Stimulated activated CD8-positive, alpha-beta memory T cell treated with anti-CD3 and anti-CD28 coated beads, Interleukin-15, amount 100 ng/mL, for 24 hours (primary cell): ENCODE data around the gene USP22.

ENCODE experiments used
- DNase-seq: peaks from one replicate; pipeline ENCODE4 v3.0.0-alpha.2; 2020; ENCODE audit warnings: low read depth

The USP22 gene

DNA sequence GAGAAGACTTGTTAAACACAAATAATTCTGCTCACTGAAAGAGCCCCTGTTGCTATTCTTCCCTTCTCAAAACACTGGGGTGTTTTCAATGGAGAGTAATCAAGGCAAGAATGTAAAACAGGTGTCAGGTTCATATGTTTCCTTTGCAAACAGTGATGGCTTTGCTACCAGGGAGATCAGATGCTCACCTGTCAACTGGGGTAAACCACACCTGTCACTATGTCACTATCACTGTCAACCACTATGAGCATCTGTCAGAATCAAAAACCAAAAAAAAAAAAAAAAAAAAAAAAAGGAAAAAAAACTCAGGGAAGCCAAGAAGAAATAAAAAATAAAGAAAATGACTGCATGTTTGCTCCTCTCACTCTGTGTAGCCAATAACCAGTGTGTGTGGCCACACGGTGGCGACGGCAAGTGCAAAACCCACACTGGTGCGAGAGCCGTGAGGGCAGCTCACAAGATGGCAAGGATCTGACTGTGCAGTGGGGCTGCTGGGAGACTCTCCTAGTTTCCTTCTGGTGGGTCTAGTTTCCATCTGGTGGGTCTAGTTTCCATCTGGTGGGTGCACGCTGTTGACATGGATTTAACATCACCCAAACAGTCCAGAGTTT, 22.7 kb downstream of the USP22 start:
- no peak for DNase-seq

DNA sequence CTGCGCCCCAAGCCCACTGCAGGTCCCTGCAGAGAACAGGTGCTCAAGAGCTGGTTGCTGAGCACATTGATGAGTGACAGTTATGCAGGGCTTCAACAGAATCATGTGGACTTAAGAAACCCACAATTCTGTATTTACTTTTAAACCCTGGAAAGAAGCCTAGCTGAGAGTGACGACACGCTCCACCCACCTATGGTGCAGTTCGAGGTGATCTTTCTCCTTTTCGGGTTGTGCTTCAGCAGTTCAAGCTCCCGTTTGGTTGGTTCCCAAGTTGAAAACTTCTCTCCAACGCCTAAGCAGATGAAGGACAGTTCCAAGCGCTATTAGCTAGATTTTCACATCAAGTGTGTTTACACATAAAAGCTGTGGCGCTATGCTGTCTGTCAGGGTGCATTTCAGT, 23.9 kb downstream of the USP22 start:
- DNase-seq: no peak

DNA sequence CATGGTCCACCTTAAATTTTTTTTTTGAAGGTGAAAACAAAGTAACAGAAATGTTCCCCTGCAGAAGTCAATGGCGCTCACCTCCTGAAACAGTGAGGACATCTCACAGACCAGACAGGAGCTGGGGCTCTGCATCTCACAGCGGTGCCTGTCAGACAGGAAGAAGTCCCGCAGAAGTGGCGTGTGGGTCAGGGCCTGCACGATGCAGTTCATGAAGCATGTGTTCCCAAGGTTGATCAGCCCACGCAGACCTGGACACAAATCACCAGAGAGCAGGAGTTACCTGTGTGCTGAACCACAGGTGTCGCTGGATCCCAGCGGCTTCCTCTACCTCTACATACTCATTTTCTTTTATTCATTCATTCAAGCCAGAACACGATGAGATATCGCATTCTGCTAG, 24.9 kb downstream of the USP22 start:
- DNase-seq: no peak

DNA sequence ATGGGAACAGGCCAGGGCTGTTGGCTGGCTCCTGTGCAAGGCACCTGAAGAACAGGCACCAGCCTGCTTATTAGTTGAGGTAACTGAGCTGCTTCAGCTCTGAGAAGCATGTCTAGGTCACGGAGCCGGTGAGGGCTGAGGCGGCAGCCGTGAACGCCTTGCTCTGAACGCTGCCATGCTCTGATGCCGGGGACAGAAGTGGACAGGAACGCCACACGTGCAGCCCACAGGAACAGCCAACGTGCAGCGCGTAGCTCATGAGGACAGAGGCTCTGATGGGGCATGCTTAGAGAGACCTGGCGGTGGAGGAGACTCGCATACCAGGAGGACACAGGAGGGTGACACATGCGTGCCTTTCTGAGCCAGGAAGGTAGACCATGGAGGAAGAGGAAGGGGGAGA, 25.6 kb downstream of the USP22 start:
- DNase-seq: no peak

DNA sequence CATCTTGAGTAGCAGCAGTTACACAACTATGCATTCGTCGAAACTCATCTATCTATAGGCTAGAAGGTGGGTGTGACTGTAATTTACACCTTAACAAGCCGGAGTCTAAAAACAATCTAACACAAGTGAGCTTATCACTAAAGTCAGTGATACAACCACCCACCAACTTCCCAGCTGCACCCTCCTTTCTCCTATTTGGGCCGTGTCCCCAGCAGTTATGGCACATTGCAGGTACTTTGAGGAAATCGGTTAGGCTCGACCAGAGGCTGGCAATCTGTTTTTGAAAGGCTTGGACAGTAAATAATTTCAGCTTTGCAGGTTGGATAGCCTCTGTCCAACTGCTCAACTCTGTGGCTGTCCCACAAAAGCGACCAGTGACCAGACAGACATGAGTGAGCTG, 26.0 kb downstream of the USP22 start:
- DNase-seq: no peak

DNA sequence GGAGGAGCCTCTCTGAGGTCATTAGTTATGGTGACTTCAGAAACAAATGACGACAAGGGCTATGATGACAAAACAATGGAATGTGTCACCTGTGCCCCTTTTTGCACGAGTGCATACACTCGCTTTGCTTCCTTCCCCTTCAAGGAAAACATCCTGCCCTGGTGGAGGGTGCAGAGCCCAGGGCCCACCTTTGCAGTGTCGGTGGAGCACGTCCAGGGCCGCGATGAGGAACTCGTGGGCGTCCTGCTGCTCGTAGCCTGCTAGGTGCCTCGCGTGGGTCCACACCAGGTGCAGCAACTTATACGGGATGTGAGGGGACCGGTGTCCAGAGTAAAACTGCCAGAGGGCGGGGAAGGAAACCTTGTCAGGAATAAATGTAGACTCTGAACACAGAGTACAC, 27.2 kb downstream of the USP22 start:
- DNase-seq: no peak

DNA sequence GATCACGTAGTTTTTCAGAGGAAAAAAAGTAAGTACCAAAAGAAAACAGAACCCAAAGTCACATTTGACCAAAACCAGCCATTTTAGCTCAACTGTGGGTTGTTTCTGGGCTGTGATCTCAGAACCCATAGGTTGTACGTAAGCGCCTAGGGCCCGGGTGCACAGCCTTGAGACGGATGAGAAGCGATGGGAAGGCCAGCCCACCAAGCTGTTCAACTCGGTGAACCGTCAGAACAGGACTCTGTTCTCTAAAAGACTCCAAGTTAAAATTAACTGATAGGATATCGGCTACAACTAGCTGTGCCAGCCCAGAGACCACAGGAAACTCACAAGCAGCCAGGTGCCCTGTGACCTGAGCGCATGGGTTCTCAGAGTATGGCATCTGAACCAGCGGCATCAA, 28.3 kb downstream of the USP22 start:
- no peak for DNase-seq

DNA sequence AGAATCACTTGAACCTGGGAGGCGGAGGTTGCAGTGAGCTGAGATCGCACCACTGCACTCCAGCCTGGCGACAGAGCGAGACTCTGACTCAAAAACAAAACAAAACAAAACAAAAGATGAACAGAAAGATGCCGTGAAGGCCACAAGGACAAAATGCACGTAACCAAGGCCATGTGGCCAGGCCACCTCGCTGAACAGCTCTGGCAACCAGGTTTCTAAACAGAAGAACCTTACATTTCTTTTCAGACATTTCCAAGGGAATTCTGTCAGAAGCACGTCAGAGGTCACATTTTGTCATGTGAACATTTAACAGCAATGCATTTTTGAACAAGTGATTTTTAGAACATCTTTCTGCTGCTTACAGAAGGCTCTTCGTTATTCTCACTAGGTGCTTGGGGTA, 28.8 kb downstream of the USP22 start:
- DNase-seq: no peak

DNA sequence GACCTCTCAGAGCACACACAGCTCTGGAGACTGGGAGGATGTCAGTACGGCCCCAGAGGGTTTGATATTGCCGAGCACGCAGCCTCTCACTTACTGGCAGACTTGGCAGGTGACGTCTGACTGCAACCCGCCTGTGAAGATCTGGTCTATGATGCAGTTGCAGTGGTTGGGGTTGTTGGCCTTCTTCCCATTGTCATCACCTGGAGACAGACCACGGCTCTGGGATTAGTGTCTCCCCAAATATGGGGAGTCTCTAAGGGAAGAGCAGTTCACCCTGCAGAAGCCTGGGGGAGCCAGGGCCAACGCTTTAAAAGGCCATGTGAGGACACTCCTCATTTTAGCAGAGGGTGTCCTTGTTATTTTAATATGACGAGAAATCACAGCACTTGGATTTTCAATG, 30.1 kb downstream of the USP22 start:
- no peak for DNase-seq

DNA sequence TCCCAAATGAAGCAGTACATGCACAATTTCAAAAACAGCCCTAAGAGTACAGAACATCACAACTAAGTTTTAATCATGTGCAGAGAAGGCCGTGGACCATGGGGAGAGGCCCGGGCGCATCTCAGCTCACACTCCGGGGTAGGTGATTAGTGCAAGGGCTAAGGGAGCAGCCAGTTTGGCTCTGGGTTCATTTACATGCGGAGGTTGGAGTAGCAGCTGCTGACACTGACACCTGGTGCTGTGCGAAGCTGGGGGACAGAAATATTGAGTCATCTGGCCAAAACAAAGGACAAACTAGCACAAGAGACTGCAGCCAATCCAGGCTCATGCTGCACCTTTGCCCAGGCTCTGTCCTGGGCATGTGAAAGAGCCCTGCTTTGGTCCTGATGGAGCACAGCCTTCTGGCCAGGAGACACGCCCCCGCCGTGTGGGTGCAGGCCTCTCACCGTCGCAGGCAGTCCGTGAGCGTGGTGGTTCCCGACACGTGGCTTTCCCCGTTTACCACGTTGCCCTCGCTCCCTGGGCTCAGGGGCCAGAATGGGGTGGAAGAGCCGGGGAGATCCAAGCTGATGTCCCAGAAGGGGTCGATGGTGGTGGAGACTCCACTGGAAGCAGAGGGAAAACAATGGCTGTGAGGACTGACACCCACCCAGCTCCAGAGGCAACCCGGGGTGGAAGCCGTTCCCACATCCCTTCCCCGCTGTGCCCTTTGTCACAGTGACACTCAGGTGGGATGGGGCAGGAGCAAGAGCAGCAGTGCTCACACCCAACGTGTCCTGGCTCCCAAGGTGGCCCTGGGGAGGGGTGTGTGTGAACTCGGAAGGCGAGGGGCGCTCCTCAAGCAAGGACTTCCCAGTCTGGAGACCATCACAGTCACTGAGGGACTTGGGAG, 31.9 kb downstream of the USP22 start:
- DNase-seq: no peak

DNA sequence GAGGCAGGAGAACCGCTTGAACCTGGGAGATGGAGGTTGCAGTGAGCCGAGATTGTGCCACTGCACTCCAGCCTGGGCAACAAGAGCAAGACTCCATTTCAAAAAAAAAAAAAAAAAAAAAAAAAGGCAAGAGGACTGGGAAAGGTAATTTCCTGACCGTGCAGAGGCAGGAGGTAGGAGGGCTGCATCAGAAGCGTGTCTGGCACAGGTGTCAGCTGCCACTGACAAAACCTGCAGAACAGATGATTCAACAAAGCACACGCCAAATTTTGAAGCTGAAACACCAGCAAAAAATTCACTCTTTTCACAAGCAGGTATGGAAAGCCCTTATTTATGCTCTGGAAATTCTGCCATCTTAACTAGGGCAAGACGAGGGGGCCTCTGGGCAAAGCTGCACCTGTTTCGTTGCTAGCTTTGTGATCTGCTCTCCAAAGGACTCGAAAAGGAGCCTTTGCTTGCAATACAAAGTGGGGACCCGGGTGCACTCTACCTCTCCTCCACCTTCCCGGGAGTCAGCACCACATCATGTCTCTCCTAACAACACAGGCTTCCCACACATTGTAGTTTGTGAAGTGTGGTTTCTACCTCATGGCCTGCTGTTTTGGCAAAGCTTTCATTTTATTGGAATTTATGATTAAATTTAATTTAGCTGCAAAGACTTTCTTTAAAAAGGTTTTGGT, 33.7 kb downstream of the USP22 start:
- no peak for DNase-seq

DNA sequence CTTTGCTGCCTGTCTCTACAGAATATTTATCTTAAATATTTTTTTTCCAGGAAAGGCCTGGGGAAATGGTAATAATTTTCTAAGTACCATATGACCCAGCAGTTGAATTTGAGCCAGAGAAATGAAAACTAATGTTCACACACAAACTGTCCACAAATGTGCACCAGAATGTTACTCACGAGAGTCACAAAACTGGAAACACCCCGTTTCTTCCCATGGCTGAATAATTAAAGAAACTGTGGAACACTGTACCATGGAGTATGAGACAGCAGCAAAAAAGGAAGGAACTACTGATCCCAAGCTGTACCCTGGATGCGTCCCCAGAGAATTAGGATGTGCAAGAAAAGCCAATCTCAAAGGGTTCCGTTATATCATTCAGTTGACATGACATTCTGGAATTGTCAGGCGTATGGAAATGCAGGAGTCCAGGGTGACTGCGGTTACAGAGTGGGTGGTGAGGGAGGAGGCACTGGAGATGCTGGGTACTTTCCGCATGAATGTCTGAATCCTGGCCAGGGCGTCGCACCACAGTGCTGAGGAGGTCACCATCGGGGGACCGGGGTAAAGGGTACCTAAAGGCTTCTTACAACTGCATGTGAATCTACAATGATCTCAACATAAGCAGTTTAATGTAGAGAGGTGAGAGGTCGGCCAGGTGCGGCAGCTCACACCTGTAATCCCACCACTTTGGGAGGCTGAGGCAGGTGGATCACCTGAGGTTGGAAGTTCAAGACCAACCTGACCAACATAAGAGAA, 34.5 kb downstream of the USP22 start:
- no peak for DNase-seq

DNA sequence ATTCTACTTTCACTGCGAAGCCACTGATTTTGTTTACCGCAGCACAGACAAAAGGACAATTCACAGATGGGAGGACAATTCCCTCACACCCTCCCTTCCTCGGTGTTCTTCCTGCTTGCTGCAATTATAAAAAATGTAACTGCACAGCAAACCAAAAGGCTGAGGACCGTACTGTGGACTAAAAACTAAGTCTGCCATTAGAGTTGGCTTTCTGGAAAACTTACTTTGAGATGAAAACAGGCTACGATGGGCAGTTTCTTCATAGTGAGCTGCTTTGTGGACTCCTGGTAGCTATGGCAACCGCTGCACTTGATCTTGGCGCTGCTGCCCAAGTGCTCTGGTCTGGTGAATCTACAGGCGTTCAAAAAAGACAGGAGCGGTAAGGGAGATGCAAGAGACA, 35.2 kb downstream of the USP22 start:
- DNase-seq: no peak

DNA sequence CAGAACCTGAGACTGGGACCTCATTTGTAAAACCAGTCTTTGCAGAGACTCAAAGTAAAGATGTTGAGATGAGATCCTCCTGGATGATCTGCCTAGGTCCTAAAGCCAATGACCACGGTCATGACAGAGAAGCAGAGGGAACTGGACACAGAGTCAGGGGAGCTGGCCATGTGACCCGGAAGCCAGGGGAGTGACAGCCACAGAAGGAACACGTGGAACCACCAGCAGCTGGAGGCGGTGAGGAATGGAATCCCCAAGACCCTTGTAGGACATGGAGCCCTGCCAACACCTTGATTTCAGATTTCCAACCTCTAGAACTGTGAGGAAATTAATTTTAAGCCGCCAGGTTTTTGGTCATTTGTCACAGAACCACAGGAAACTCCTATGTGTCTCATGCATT, 37.0 kb downstream of the USP22 start:
- no peak for DNase-seq

DNA sequence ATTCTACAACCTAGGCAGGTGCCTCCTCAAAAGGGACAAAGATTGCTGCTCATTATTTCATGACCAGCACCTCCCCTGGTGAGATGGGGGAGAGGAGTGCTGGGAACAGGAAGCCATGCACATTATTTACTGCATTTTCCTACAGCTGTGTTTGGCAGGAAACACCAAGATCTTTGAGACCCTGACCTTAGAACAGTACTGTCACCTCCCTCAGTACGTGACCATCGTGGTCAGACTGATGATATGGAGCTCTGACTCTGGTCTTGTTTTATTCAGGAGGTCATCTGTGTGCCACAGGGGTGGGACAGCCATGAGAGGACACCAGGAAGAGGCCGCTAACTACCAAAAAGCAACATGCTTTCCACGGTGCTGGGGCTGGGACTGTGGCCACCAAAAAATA, 37.4 kb downstream of the USP22 start:
- DNase-seq: no peak

DNA sequence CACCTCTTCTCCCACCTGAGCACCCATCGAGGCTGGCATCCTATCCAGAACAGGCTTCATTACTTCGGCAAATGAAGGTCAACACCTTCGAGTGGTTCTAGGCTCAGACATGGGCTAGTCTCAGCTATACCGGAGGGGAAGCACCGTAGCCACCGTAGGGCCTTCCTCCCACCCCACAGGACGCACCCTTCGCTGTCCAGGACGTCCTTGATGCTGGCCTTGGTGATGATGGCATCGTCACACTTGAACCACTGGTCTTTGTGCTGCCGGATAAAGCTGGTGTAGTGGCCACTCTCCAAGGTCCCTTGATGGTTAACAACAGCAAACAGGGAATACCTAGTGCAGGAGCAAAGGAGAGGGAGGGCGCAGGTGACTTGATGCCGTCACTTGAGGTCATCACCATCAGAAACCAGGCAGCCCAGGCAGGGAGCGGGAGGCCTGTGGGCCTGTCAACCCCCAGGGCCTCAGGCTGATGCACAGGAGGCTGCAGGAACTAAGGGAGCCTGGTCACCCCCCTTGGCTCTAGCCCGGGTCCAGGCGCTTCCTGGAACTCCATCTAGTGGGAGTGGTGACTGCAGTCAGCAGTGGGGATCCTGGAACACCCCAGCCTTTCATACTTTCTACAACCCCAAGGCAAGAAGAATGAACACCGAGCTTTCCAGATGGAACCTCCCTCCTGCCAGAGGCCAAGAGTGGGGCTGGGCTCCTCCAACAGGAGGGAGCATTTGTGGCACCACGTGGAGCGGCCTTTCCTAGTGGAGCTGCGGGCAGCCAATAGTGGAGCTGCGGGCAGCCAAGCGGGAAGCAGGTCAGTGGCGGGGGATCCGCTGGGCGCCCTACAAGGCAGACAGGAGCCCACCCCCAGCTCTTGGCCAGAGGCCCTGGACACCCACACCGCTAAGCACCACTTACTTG, 38.5 kb downstream of the USP22 start:
- no peak for DNase-seq

DNA sequence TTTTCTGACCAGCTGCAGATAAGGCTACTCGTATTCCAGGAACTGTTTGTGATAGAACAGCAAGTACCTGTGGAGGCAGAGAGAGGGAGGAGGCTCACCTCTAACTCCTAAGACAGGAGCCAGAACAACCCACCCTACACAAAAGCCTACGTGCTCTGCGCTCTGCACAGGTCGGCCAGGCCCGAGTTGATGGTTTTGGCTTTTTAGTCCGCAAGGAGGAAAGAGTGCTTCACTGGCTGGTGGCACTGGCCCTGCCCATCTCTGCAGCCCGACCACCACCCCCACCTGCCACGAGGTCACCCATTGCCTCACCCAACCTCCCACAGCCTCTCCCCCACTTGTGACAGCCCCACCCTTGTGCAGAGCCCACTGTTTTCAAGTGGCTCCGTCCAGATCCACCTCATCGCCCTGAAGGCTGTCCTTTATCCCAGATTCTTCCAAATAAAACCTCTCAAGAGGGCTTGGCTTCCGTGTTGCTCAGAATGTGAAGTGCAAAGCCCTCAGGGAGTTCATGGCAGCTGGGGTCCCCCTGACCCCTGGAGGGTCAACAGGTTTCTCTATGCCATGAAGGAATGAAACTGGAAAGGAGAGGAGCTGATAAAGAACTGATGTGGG, 39.7 kb downstream of the USP22 start:
- no peak for DNase-seq

DNA sequence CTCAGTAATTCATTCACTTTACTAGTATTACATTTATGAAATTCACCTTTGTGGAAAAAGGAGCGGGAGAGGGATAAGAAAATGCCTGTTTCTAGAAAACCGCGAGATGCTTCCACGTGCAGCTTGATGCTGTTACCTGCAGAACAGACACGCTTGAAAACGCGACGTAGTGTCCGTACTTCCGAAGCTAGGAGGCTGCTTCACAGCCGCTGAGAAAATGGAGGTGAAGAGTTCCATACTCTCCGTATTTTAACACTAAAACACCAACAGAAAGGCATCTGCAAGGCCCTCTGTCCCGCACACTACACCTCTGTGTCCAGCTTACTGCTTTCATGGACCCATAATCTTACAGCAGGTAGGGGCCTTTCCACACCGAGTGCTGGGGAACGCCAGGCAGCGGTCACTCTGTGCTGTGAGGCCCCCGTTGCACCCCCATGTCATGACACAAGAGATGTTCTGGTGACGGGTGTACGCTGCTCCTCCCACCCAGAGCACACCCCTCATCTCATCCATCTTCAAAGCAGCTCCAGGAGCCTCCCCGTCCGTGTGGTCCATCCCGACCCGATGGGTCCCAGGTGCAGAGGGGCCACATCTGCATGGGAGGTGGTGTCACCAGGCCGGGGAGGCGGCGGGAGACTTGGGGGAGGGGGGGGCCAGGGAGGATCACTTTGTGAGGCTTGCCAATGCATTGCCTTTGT, 40.4 kb downstream of the USP22 start:
- no peak for DNase-seq

DNA sequence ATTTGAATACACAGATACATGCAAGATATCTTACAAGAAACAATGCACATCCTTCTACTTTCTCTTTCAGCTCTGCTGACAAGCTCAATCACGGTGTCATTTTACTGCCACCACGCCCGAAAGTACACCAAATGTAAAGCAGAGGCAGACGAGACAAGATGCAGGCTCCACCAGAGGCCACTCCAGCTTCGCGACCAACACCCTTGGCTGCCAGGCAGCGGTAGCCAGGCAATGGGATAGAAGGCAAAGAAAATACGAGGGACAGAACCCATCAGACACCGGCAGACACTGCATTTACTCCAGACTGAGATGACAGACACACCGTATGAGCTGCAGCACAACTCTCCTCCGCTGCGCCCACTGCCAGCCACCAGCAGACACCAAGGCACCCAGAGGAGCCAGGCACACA, 41.0 kb downstream of the USP22 start:
- DNase-seq: no peak

DNA sequence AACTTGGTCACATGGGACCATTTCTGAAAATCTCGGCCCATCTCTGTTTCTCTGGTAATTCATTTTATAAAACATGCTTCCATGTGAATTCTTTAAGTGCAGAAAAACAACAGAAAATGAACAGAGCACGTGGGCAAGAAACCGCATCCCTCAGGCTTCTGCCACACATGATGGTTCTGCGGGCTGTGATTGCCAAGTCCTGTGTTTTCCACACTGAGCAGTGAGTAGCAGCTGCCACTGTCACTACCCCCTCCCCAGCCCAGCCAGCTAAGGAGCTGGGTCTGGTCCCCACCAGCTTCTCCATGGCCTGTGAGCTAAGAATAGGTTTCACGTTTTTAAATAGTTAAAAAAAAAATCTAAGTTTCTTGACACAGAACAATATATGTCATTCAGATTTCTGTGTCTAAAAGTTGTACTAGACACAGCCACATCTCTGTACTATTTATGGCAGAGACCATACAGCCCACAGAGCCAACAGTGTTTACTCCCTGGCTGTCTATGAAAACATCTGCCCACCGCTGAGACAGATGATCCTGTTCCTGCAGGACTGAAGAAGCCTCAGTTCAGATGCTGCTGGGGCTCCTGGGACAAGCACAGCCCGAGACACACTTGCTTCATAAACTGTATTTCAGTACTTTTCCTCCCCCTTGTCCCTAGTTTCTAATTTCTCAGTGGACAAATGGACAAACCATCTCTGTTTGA, 41.5 kb downstream of the USP22 start:
- no peak for DNase-seq
